HG03095 (cell line): ENCODE data around the gene NLRP5.
"Not testable (repeated sequence)": the region's sequence is repeated elsewhere in the genome, so short reads cannot be mapped to it uniquely, and the experiment has no call there.

Experiments used
- ATAC-seq: cut with Tn5 transposase; IDR thresholded peaks from one replicate; pipeline ENCODE4 v1.9.1; 2021; ENCODE audit warnings: moderate library complexity; ENCODE audit not compliant: unreplicated experiment

The NLRP5 gene

GRCh38 chr19:55986487-55986886, at the start of gene NLRP5:
Gene NLRP5 (plus strand): TSS chr19:55986775.
- ATAC-seq: no peak

GRCh38 chr19:55939206-55939605, 47.4 kb upstream of the NLRP5 start:
- ATAC-seq: no peak

- no peak for ATAC-seq
These were observed 46.3 kb upstream of the NLRP5 start for GRCh38 chr19:55940306-55940705.

- ATAC-seq: no peak
These were observed 39.0 kb upstream of the NLRP5 start, which contains the start of gene NLRP8 for GRCh38 chr19:55947532-55947931. Gene NLRP8 (plus strand): TSS chr19:55947832.

- ATAC-seq: not testable (repeated sequence)
These were observed 36.0 kb upstream of the NLRP5 start for GRCh38 chr19:55950566-55950965.

DNA sequence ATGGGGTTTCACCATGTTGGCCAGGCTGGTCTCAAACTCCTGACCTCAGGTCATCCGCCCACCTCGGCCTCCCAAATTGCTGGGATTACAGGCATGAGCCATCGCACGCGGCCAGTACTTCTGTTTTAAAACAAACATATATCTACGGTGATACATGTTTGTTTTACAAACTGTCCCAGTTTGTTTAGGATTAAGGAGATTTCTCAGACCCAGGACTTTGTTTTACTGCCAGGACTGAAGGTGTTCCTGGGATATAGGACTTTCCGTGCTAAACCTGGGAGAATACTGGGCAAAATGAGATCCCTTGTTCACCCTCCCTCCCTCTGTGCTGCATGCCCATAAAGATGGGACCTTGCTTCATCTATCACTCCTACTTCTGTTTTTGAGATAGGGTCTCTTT, 30.1 kb upstream of the NLRP5 start:
- ATAC-seq: no peak

DNA sequence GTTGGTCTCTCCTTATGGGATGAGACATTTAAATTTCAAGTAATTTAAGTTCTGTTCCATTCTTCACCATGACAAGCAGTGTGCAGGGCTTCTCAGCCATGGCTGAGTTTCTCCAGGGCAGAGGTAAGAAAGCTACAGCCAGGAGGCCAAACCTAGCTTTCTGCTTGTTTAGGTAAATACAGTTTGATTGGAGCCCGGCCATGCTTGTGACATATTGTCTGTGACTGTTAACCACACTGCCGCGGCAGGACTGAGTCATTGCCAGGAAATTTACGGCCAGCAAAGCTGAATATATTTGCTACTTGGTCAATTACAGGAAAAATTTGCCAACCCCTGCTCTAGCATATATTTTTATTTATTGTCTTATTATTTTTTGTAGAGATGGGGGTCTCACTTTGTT, 28.2 kb upstream of the NLRP5 start:
- no peak for ATAC-seq

- no peak for ATAC-seq
These were observed 26.4 kb upstream of the NLRP5 start for GRCh38 chr19:55959996-55960675.

DNA sequence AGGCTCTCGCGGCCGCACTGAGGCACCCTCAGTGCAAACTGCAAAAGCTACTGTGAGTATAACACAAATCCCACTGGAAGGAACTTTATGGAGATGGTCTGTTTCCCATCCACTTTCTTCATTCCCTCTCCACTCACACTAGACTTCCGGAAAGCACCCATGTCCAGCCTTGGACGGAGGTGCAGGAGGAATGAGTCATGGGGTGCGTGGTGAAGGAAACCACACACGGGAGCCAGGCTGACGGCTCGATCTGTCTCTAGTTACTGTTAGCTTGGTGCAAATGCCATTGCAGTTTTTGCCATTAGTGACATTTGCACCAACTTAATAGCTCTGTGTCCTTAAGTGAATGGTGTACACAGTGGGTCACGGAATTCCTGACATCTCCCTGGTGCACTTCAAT, 24.4 kb upstream of the NLRP5 start:
- ATAC-seq: no peak

DNA sequence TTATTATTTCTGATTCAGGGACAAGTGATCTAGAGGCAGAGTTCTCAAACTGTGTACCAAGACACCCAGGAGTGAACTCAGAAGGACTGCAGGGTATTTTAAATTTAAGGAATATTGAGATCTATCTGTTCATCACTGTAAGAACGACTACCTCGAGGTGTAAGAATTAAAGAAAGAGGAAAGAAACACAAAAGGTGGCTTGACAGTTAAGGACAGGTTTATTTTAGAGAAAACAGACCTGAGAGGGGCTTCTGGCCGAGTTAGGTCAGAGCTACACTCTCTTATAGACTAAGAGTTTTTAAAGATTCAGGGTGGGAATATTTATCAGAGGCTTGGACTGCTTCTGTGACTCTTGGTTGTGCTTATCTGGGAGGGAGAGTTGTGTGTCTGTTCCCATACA, 12.6 kb upstream of the NLRP5 start:
- no peak for ATAC-seq

GRCh38 chr19:55980415-55980814, 6.2 kb upstream of the NLRP5 start:
- ATAC-seq: no peak

- no peak for ATAC-seq
These were observed 1.3 kb upstream of the NLRP5 start for GRCh38 chr19:55985254-55985653.

DNA sequence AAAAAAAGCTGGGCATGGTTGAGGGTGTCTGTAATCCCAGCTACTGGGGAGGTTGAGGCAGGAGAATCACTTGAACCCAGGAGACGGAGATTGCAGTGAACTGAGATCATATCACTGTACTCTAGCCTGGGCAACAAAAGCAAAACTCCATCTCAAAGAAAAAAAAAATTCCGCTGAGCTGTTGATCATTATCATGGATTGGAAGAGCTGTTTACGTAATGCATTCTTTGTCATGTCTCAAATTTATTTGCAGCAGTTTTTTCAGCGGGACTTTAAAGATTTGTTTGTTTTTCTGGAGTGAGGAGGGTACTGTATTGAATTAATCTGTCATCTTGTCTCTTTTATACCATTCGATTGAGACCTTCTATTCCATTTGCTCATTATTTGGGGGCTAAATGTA, 4.3 kb downstream of the NLRP5 start:
- no peak for ATAC-seq

DNA sequence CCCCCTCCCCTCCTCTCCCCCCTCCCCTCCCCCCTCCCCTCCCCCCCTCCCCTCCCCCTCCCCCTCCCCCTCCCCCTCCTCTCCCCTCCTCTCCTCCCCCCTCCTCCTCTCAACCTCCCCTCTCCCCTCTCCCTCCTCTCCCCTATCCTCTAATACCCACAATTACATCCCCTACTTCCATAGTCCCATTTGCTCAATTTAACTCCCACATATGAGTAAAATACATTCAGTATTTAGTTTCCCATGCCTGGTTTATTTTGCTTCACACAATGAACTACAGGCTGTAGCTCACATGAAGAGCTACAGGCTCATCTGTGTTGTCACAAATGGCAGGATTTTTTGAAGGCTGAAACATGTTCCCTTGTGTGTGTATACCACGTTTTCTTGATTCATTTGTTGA, 6.9 kb downstream of the NLRP5 start:
- no peak for ATAC-seq

DNA sequence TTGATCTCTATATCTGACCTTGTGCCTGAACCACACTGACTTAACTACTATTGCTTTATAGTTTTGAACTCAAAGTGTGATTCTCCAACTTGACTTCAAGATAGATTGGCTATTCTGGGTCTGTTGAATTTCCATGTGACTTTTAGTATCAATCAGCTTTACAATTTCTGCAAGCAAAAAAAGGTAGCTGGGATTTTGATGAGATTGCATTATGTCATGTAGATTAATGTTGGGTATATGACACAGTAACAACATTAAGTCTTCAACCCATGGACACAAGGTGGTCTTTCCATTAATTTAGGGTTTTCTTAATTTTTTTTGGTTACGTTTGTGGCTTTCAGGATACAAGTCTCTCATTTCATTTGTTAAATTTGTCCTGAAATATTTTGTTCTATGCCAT, 28.2 kb downstream of the NLRP5 start:
- ATAC-seq: no peak

DNA sequence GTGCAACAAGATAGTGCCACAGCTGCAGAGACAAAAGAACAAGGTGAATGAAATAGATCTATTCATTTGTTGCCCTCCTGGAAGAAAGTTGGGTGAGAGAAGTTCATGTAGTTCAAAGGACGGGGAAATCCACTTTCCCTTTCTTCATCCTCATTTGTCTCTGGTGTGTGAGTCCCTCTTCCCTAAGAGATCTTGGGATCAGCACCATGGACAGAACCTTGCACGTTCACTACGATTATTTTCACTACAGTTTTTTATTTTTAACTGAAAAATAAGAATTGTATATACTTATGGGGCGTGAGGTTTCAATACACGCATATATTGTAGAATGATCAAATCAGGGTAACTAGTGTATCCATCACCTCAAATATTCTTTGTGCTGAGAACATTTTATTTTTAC, 29.2 kb downstream of the NLRP5 start:
- no peak for ATAC-seq

- not testable (repeated sequence) for ATAC-seq
These were observed 32.8 kb downstream of the NLRP5 start for GRCh38 chr19:56019325-56019724.

DNA sequence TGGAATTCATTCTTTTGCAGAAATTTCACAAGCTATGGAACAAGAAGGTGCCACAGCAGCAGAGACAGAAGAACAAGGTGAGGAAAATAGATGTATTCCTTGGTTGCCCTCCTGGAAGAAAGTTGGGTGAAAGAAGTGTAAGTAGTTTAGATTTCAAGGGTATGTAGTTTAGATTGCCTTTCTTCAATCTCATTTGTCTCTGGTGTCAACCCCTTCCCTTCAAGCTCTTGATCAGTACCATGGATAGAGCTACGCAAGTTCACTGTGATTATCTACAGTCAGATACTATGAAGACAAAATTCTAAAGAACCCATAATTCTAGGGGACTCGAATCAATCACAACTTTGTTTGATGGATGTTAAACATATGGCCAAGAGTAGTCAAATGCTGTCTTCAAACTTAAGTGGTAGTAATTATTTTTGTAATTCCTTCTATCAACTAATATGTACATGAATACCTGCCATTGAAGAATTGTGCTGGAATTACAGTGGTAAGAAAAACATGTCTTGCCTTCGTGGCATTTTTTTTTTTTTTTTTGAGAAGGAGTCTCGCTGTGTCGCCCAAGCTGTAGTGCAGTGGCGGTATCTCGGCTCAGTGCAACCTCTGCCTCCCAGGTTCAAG, 33.9 kb downstream of the NLRP5 start:
- not testable (repeated sequence) for ATAC-seq

- ATAC-seq: no peak
These were observed 40.2 kb downstream of the NLRP5 start for GRCh38 chr19:56026769-56027168.

- ATAC-seq: no peak
These were observed 67.0 kb downstream of the NLRP5 start for GRCh38 chr19:56053596-56053995.

- no peak for ATAC-seq
These were observed 79.8 kb downstream of the NLRP5 start for GRCh38 chr19:56066152-56067023.

DNA sequence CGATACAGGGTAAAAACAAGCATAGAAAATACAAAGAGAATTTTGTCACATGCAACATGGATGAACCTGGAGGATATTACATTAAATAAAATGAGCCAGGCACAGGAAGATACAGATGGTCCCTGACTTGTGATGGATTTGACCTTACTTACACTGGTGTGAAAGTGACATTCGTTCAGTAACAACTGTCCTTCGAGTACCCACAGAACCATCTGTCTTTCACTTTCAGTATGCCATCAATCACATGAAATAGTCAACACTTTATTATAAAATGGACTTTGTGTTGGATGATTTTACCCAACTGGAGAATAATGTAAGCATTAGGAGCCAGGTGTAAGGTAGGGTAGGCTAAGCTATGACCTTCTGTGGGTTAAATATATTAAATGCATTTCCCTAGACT, 83.1 kb downstream of the NLRP5 start:
- ATAC-seq: no peak
